ENCODE data around the gene PYM1.

Gene PYM1

DNA sequence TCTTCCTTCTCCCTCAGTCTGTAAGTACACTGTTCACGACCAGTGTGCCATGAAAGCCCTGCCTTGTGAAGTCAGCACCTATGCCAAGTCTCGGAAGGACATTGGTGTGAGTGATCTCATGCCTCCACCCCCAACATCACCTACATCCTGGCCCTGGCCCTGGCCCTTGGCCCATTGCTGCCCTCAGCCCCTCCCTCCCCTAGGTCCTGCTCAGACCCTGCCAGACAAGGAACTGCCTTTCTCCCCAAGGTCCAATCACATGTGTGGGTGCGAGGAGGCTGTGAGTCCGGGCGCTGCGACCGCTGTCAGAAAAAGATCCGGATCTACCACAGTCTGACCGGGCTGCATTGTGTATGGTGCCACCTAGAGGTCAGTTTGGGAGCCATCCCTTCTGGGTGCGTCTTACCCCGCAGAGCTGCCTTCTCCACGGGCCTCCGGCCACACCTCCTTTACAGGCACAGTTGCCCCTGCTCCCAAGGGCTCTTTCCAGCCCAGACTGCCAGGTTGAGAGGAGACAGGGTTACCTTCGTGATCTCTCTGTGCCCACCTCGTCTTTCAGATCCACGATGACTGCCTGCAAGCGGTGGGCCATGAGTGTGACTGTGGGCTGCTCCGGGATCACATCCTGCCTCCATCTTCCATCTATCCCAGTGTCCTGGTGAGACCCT is 12.5 kb upstream of the PYM1 start:
- no peak overlapping the region for H2AFZ ChIP-seq (ENCODE audit: low read length)

DNA sequence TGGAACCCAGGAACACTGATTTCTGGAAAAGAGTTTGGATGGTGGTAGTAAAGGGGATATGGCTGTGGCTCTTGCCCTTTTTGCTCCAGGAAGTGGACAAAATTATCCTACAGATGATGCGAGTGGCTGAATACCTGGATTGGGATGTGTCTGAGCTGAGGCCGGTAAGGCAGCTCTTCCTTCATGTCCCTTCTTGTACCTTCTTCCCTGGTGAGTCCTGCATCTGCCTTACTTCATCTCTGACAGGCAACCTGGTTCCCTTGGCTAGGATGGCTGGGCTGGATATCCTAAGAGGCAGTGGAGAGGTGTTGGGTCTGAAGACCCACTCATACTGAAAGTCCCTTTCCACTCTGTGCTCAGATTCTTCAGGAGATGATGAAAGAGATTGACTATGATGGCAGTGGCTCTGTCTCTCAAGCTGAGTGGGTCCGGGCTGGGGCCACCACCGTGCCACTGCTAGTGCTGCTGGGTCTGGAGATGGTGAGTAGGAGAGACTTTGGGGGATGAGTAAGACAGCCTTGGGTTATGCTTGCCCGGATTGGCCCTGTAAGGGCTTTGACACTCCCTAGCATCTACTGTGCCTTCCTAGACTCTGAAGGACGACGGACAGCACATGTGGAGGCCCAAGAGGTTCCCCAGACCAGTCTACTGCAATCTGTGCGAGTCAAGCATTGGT is 11.3 kb upstream of the PYM1 start:
- Histone ChIP-seq H3K9me2 (ENCODE audit: low read depth, low read length) (no peaks in the 10 kb centered on the region), H3K9ac (ENCODE audit: low read length) (no peak overlapping the region; the same call in 1 of the 2 replicates), H3K4me2 (ENCODE audit: low read length) (no peak overlapping the region), H3K79me2 (ENCODE audit: insufficient read depth, low read length) (no peaks in the 10 kb centered on the region), H3K36me3 (ENCODE audit: insufficient read depth, low read length) (peaks cover 98% of the 10 kb centered on the region), H3K4me3 (ENCODE audit: low read depth, low read length, poor library complexity, severe bottlenecking) (no peak overlapping the region), H3F3A (ENCODE audit: insufficient read depth, low read length) (peaks cover 10% of the 10 kb centered on the region), H3K9me3 (ENCODE audit: low read length) (no peaks in the 10 kb centered on the region), H4K20me1 (ENCODE audit: insufficient read depth, low read length) (no peaks in the 10 kb centered on the region), H3K27me3 (ENCODE audit: insufficient read depth, low read length) (no peaks in the 10 kb centered on the region), H3K4me1 (ENCODE audit: insufficient read depth, low read length, severe bottlenecking) (peaks cover 10% of the 10 kb centered on the region), H3K27ac (ENCODE audit: low read depth, low read length, poor library complexity, severe bottlenecking) (peak overlapping the region; percentile 45), H2AFZ (ENCODE audit: low read length) (no peak overlapping the region)
- TF ChIP-seq, protein P1, sequence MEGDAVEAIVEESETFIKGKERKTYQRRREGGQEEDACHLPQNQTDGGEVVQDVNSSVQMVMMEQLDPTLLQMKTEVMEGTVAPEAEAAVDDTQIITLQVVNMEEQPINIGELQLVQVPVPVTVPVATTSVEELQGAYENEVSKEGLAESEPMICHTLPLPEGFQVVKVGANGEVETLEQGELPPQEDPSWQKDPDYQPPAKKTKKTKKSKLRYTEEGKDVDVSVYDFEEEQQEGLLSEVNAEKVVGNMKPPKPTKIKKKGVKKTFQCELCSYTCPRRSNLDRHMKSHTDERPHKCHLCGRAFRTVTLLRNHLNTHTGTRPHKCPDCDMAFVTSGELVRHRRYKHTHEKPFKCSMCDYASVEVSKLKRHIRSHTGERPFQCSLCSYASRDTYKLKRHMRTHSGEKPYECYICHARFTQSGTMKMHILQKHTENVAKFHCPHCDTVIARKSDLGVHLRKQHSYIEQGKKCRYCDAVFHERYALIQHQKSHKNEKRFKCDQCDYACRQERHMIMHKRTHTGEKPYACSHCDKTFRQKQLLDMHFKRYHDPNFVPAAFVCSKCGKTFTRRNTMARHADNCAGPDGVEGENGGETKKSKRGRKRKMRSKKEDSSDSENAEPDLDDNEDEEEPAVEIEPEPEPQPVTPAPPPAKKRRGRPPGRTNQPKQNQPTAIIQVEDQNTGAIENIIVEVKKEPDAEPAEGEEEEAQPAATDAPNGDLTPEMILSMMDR (IDR thresholded peaks at IDR 0.05; ENCODE audit: low read length): no peak
- no peak for TF ChIP-seq EZH2 (IDR thresholded peaks at IDR 0.05; ENCODE audit: borderline replicate concordance, low read length)

More for the DNA sequence above, 12.5 kb upstream of the PYM1 start:
- no peaks in the 10 kb centered on the region for H3K79me2 ChIP-seq (ENCODE audit: insufficient read depth, low read length)
- H3K27me3 ChIP-seq (ENCODE audit: insufficient read depth, low read length): no peaks in the 10 kb centered on the region
- H3K9me3 ChIP-seq (ENCODE audit: low read length): no peaks in the 10 kb centered on the region
- peak overlapping the region; percentile 45 for H3K27ac ChIP-seq (ENCODE audit: low read depth, low read length, poor library complexity, severe bottlenecking)
- no peaks in the 10 kb centered on the region for H4K20me1 ChIP-seq (ENCODE audit: insufficient read depth, low read length)
- H3K4me1 ChIP-seq (ENCODE audit: insufficient read depth, low read length, severe bottlenecking): peaks cover 7% of the 10 kb centered on the region
- H3K9me2 ChIP-seq (ENCODE audit: low read depth, low read length): no peaks in the 10 kb centered on the region
- peak overlapping the region; percentile 34; the same call in 1 of the 2 replicates for H3K4me2 ChIP-seq (ENCODE audit: low read length)
- TF ChIP-seq EZH2 (IDR thresholded peaks at IDR 0.05; ENCODE audit: borderline replicate concordance, low read length): no peak
- TF ChIP-seq, protein P1 (IDR thresholded peaks at IDR 0.05; ENCODE audit: low read length): peak; percentile 87
- no peak overlapping the region for H3K4me3 ChIP-seq (ENCODE audit: low read depth, low read length, poor library complexity, severe bottlenecking)
- no peak overlapping the region; the same call in 1 of the 2 replicates for H3K9ac ChIP-seq (ENCODE audit: low read length)
- H3F3A ChIP-seq (ENCODE audit: insufficient read depth, low read length): peaks cover 10% of the 10 kb centered on the region
- H3K36me3 ChIP-seq (ENCODE audit: insufficient read depth, low read length): peaks cover 97% of the 10 kb centered on the region

DNA sequence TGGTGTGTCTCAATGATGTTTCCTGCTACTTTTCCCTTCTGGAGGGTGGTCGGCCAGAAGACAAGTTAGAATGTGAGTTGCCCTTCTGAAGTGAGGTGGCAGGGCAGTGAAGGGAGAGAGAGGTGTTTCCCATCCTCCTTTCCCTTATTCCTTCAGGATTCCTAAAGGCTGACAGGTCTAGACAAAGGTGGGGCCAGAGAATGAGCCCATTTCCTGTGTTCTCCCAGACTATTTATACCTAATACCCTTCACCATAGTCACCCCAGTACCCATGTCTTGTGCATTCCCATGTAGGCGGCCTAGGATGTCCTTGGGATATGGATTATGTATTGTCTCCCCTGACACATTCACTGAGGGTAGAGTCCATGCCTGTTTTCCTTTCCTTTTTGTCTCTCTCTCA is 10.3 kb upstream of the PYM1 start:
- H3K27me3 ChIP-seq (ENCODE audit: insufficient read depth, low read length): no peaks in the 10 kb centered on the region
- H3K4me3 ChIP-seq (ENCODE audit: low read depth, low read length, poor library complexity, severe bottlenecking): no peak overlapping the region
- H4K20me1 ChIP-seq (ENCODE audit: insufficient read depth, low read length): no peaks in the 10 kb centered on the region
- H3K9ac ChIP-seq (ENCODE audit: low read length): no peak overlapping the region
- peaks cover 20% of the 10 kb centered on the region for H3K4me1 ChIP-seq (ENCODE audit: insufficient read depth, low read length, severe bottlenecking)
- no peak overlapping the region for H3K27ac ChIP-seq (ENCODE audit: low read depth, low read length, poor library complexity, severe bottlenecking)
- H3F3A ChIP-seq (ENCODE audit: insufficient read depth, low read length): peaks cover 10% of the 10 kb centered on the region
- TF ChIP-seq EZH2 (IDR thresholded peaks at IDR 0.05; ENCODE audit: borderline replicate concordance, low read length): no peak
- TF ChIP-seq, protein P1 (IDR thresholded peaks at IDR 0.05; ENCODE audit: low read length): no peak
- no peak overlapping the region for H2AFZ ChIP-seq (ENCODE audit: low read length)
- H3K4me2 ChIP-seq (ENCODE audit: low read length): no peak overlapping the region
- H3K9me3 ChIP-seq (ENCODE audit: low read length): no peaks in the 10 kb centered on the region
- H3K36me3 ChIP-seq (ENCODE audit: insufficient read depth, low read length): peaks cover 95% of the 10 kb centered on the region
- no peaks in the 10 kb centered on the region for H3K9me2 ChIP-seq (ENCODE audit: low read depth, low read length)
- H3K79me2 ChIP-seq (ENCODE audit: insufficient read depth, low read length): peaks cover 5% of the 10 kb centered on the region

Data from OCI-LY1 (cell line).